ENCODE measurements around the gene ELAVL3. TPM values are rescaled to one million over a fixed set of nuclear protein-coding genes. Genes with fewer than 3 reads are reported as not detected.
"Not testable (repeated sequence)": the region's sequence is repeated elsewhere in the genome, so short reads cannot be mapped to it uniquely, and the experiment has no call there.

ELAVL3 gene
- total and polyA plus RNA-seq, 12 donors = 0.11 to 5.4 (median 1.2) TPM; not detected in 3

GRCh38 chr19:11457831-11458230, 23.0 kb downstream of the ELAVL3 start:
- Histone ChIP-seq H3K27ac (no peak overlapping the region), H3K36me3 (replicated peaks in 1 of 2) (no peaks in the 10 kb centered on the region), H3K4me1 (replicated peaks in 1 of 2) (peaks cover 0 to 5% of the 10 kb centered on the region in 2 donors), H3K9me3 (replicated peaks in 1 of 3) (no peaks in the 10 kb centered on the region), H3K27me3 (no peaks in the 10 kb centered on the region), H3K4me3 (no peak overlapping the region)
- WGBS, 4 donors = 84 to 87% (median 85%) methylated on average over 10 to 20 of the region's 20 CpGs
- TF ChIP-seq CTCF (IDR thresholded peaks at IDR 0.05) (no peak), POLR2A (IDR thresholded peaks at IDR 0.05) (no peak)
- intact Hi-C loops (cut with DNase I) = no loop called here
- DNase-seq = no peak

- TF ChIP-seq POLR2A (IDR thresholded peaks at IDR 0.05) (no peak), CTCF (IDR thresholded peaks at IDR 0.05) (no peak)
- H3K4me3 ChIP-seq = no peak overlapping the region
- H3K27ac ChIP-seq = no peak overlapping the region
- H3K4me1 ChIP-seq (replicated peaks in 1 of 2) = peaks cover 0 to 5% of the 10 kb centered on the region in 2 donors
- H3K36me3 ChIP-seq (replicated peaks in 1 of 2) = no peaks in the 10 kb centered on the region
- H3K27me3 ChIP-seq = no peaks in the 10 kb centered on the region
- H3K9me3 ChIP-seq (replicated peaks in 1 of 3) = no peaks in the 10 kb centered on the region
- peak in 1 of 7 donors; percentile 20 for DNase-seq
- 50 to 65% (median 54%) methylated on average over 8 to 18 of the region's 18 CpGs for whole genome bisulfite sequencing, 4 donors
- intact Hi-C loops (cut with DNase I) = no loop called here
These were observed 23.7 kb downstream of the ELAVL3 start for GRCh38 chr19:11457115-11457514.

- Histone ChIP-seq H3K9me3 (replicated peaks in 1 of 3) (no peaks in the 10 kb centered on the region), H3K27ac (no peak overlapping the region), H3K36me3 (replicated peaks in 1 of 2) (no peaks in the 10 kb centered on the region), H3K4me1 (replicated peaks in 1 of 2) (peaks cover 0 to 5% of the 10 kb centered on the region in 2 donors), H3K27me3 (no peaks in the 10 kb centered on the region), H3K4me3 (no peak overlapping the region)
- DNase-seq = no peak
- intact Hi-C loops (cut with DNase I) = no loop called here
- 87 to 95% (median 94%) methylated on average over 4 to 7 of the region's 7 CpGs for WGBS, 4 donors
- TF ChIP-seq POLR2A (IDR thresholded peaks at IDR 0.05) (no peak), CTCF (IDR thresholded peaks at IDR 0.05) (no peak)
These were observed 24.2 kb downstream of the ELAVL3 start for GRCh38 chr19:11456659-11457058.

- not testable (repeated sequence) for H3K27ac ChIP-seq; H3K4me1 ChIP-seq (replicated peaks in 1 of 2)
- WGBS, 4 donors = 84 to 97% (median 90%) methylated on average over 9 of the region's 9 CpGs
These were observed 25.7 kb downstream of the ELAVL3 start for GRCh38 chr19:11455233-11455554.

GRCh38 chr19:11453468-11454341, 27.1 kb downstream of the ELAVL3 start:
- TF ChIP-seq POLR2A (IDR thresholded peaks at IDR 0.05) (no peak), CTCF (IDR thresholded peaks at IDR 0.05) (peak in 5 of 6 experiments; percentile 18 to 37 (median 30))
- intact Hi-C loops (cut with DNase I) = no loop called here
- no peaks in the 10 kb centered on the region for H3K27me3 ChIP-seq
- peak overlapping the region in 2 of 4 donors; percentile 11 to 35 for H3K4me3 ChIP-seq
- no peaks in the 10 kb centered on the region for H3K9me3 ChIP-seq (replicated peaks in 1 of 3)
- no peak for DNase-seq
- peaks cover 0 to 19% of the 10 kb centered on the region in 2 donors for H3K36me3 ChIP-seq (replicated peaks in 1 of 2)
- peak overlapping the region in 1 of 5 donors; percentile 70 for H3K27ac ChIP-seq
- peaks cover 0 to 5% of the 10 kb centered on the region in 2 donors for H3K4me1 ChIP-seq (replicated peaks in 1 of 2)
- 62 to 78% (median 65%) methylated on average over 20 to 27 of the region's 27 CpGs for WGBS, 4 donors

More at GRCh38 chr19:11455233-11455554, 25.7 kb downstream of the ELAVL3 start:
- DNase-seq; H3K4me3 ChIP-seq; H3K9me3 ChIP-seq (replicated peaks in 1 of 3); H3K27me3 ChIP-seq; H3K36me3 ChIP-seq (replicated peaks in 1 of 2); intact Hi-C loops (cut with DNase I): not testable (repeated sequence)

Measured in adrenal gland (tissue), 12 donors.